Pancreas (tissue), 10 donors: Measurements from ENCODE around the gene UBR2. TPM values are rescaled to one million over a fixed set of nuclear protein-coding genes. Genes with fewer than 3 reads are reported as not detected.
"Not testable (repeated sequence)": the region's sequence is repeated elsewhere in the genome, so short reads cannot be mapped to it uniquely, and the experiment has no call there.

Experiments used
- ATAC-seq, 4 donors: fragments of 200-7000 bp; cut with Tn5 transposase; one replicate each; pipeline versions ENCODE4 v1.8.0 to v1.9.1; 2020; ENCODE audit warnings: mild to moderate bottlenecking in 4 of 4, moderate library complexity in 4 of 4
- DNase-seq, 6 donors: peaks; one replicate each; pipeline ENCODE4 v3.0.0-alpha.2; 2020
- FAIRE-seq: peaks from 2 replicates; lab custom pipeline; 2012; peaks lifted over from hg19 to GRCh38; lab: Jason Lieb, UNC
- H3K27ac ChIP-seq, 4 donors: fragments of 200-600 bp; sonication (generic); 1 replicate in 3 of 4; 2 replicates in 1 of 4; pipeline versions ENCODE4 v1.5.0 to v1.8.0; 2020
- H3K27me3 ChIP-seq, 4 donors: fragments of 200-600 bp; one replicate each; pipeline ENCODE4 v1.8.0; 2021
- H3K36me3 ChIP-seq, 3 donors: fragments of 200-600 bp; sonication (generic) in 1 of 3; one replicate each; pipeline versions ENCODE4 v1.5.0 to v1.8.0; 2020 to 2021
- H3K4me1 ChIP-seq, 3 donors: fragments of 200-600 bp; one replicate each; pipeline ENCODE4 v1.8.0; 2021
- H3K4me3 ChIP-seq, 4 donors: fragments of 200-600 bp; sonication (generic) in 2 of 4; one replicate each; pipeline versions ENCODE4 v1.5.0 to v1.8.0; 2020 to 2021
- H3K9me3 ChIP-seq, 4 donors: fragments of 200-600 bp; one replicate each; pipeline ENCODE4 v1.8.0; 2021
- WGBS, 2 donors: extraction: QIAGEN DNeasy Blood & Tissue Kit; methylation state at CpG; one replicate each; pipeline ENCODE4 v1.1.7; 2013; 5-methylcytosine and 5-hydroxymethylcytosine counted together
- intact Hi-C, 3 donors: fragments of 100-400 bp; cut with DNase I; formaldehyde crosslinking; loops; one replicate each; pipeline versions ENCODE4 v1.11.1 to v1.14.2; 2022
- polyA plus RNA-seq, 2 donors: library from polyadenylated mRNA; stranded (reverse); fragments of 200-250 nt; gene quantifications; one replicate each; pipeline ENCODE4 v1.2.3, GENCODE V29; 2013
- total RNA-seq, 6 donors: library from RNA; stranded (reverse); fragmentation: NEBNext Ultra II Directional in 4 of 6; extraction: Animal tissue kit (Norgen Biotek cat#: 25700) in 4 of 6; gene quantifications; one replicate each; pipeline versions ENCODE4 v1.2.1 to v1.2.4, GENCODE V29; 2021 to 2023
- TF ChIP-seq, protein P1 (sequence below), 4 donors: fragments of 200-600 bp; sonication (generic) in 3 of 4; IDR thresholded peaks; one replicate each; pipeline versions ENCODE4 v1.5.0 to v1.8.0; 2021; ENCODE audit warnings: antibody characterized with exemption in 4 of 4
- donor health status: healthy with polysubstance abuse.
- donor health status: DM: no; HTN: no; CAD: no; lungs with moderate emphysema.
- donor health status: DM: no; HTN: no; CAD: no.
- donor health status: control.
- donor health status: control.
- donor health status: Bipolar disorder and iron deficiency.
- donor health status: DM: yes; HTN: yes; CAD: no.
- donor health status: DM: no; HTN: no; CAD: no.
- donor health status: DM: no; HTN: no; CAD: no.
- donor health status: DM: yes; HTN: yes; CAD: no.

Gene UBR2
- total and polyA plus RNA-seq, 8 donors, result 9.4 to 22.0 (median 17.9) TPM

DNA sequence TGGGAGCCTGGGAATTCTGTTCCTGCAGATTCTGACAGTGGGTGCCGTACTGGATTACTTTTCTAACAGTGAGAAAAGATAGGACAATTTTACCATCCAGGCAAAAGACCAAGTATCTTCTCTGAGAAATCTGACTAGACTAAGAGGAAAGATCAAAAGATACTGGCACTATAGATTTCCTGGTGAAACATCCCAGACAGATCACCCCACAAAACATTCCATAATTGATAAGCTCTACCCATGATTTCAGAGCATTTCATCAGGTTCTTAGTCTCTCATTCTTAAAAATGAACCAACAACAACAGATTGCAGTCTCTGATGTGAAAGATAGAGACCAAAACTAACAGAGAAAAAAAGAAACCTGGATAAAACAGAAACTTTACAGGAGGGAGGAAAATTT, 13.6 kb upstream of the UBR2 start:
- intact Hi-C loops, result no loop called here
- ATAC-seq, result no peak
- no peak for FAIRE-seq
- H3K4me3 ChIP-seq, result no peak overlapping the region
- WGBS, 2 donors, result 69 to 84% methylated on average over 1 of the region's 1 CpG
- no peaks in the 10 kb centered on the region for H3K27me3 ChIP-seq
- TF ChIP-seq, protein P1, sequence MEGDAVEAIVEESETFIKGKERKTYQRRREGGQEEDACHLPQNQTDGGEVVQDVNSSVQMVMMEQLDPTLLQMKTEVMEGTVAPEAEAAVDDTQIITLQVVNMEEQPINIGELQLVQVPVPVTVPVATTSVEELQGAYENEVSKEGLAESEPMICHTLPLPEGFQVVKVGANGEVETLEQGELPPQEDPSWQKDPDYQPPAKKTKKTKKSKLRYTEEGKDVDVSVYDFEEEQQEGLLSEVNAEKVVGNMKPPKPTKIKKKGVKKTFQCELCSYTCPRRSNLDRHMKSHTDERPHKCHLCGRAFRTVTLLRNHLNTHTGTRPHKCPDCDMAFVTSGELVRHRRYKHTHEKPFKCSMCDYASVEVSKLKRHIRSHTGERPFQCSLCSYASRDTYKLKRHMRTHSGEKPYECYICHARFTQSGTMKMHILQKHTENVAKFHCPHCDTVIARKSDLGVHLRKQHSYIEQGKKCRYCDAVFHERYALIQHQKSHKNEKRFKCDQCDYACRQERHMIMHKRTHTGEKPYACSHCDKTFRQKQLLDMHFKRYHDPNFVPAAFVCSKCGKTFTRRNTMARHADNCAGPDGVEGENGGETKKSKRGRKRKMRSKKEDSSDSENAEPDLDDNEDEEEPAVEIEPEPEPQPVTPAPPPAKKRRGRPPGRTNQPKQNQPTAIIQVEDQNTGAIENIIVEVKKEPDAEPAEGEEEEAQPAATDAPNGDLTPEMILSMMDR (IDR thresholded peaks at IDR 0.05), result no peak
- no peaks in the 10 kb centered on the region for H3K36me3 ChIP-seq
- H3K27ac ChIP-seq, result no peak overlapping the region
- DNase-seq, result no peak
- H3K4me1 ChIP-seq, result peaks cover 0 to 7% (median 0%) of the 10 kb centered on the region in 3 donors
- H3K9me3 ChIP-seq, result no peaks in the 10 kb centered on the region

DNA sequence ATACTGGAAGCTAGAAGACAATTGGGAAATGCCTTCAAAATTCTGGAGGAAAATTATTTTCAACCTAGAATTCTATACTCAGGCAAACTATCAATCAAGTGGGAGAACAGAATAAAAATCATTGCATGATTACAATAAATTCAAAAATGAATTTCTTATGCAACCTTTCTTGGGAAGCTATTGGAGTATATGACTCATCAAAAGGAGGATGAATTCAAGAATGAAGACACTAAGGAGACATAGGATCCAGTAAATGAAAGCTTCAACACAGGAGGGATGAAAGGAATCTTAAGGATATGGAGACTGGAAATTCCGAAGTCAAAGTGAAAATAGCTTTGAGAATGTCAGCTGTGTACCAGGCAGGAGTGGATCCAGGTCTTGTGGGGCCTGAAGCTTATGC, 12.6 kb upstream of the UBR2 start:
- Histone ChIP-seq H3K27me3 (no peaks in the 10 kb centered on the region), H3K9me3 (no peaks in the 10 kb centered on the region), H3K4me3 (no peak overlapping the region), H3K36me3 (no peaks in the 10 kb centered on the region), H3K4me1 (peaks cover 0 to 7% (median 0%) of the 10 kb centered on the region in 3 donors), H3K27ac (no peak overlapping the region)
- no peak for ATAC-seq
- TF ChIP-seq, protein P1 (IDR thresholded peaks at IDR 0.05), result no peak
- intact Hi-C loops, result no loop called here
- 59 to 66% methylated on average over 1 of the region's 1 CpG for WGBS, 2 donors
- FAIRE-seq, result no peak
- DNase-seq, result no peak

DNA sequence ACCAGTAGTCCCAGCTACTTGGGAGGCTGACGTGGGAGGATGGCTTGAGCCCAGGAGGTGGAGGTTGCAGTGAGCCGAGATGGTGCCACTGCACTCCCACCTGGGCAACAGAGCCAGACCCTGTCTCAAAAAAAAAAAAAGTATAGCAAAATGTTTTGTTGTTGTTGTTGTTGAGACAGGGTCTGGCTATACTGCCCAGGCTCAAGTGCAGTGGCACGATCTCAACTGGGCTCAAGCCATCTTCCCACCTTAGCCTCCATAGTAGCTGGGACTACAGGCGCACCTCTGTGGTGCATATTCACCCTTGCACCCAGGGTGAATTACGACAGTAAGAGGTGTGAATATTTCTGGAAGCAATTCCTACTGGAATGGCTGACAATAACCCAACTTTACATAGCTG, 11.4 kb upstream of the UBR2 start:
- intact Hi-C loops, result no loop called here
- H3K27me3 ChIP-seq, result no peaks in the 10 kb centered on the region
- no peaks in the 10 kb centered on the region for H3K36me3 ChIP-seq
- no peak overlapping the region for H3K4me3 ChIP-seq
- H3K4me1 ChIP-seq, result peaks cover 0 to 3% (median 0%) of the 10 kb centered on the region in 3 donors
- no peak for ATAC-seq
- FAIRE-seq, result no peak
- no peak overlapping the region for H3K27ac ChIP-seq
- WGBS, 2 donors, result 71 to 81% methylated on average over 5 of the region's 5 CpGs
- TF ChIP-seq, protein P1 (IDR thresholded peaks at IDR 0.05), result no peak
- H3K9me3 ChIP-seq, result no peaks in the 10 kb centered on the region
- DNase-seq, result no peak

DNA sequence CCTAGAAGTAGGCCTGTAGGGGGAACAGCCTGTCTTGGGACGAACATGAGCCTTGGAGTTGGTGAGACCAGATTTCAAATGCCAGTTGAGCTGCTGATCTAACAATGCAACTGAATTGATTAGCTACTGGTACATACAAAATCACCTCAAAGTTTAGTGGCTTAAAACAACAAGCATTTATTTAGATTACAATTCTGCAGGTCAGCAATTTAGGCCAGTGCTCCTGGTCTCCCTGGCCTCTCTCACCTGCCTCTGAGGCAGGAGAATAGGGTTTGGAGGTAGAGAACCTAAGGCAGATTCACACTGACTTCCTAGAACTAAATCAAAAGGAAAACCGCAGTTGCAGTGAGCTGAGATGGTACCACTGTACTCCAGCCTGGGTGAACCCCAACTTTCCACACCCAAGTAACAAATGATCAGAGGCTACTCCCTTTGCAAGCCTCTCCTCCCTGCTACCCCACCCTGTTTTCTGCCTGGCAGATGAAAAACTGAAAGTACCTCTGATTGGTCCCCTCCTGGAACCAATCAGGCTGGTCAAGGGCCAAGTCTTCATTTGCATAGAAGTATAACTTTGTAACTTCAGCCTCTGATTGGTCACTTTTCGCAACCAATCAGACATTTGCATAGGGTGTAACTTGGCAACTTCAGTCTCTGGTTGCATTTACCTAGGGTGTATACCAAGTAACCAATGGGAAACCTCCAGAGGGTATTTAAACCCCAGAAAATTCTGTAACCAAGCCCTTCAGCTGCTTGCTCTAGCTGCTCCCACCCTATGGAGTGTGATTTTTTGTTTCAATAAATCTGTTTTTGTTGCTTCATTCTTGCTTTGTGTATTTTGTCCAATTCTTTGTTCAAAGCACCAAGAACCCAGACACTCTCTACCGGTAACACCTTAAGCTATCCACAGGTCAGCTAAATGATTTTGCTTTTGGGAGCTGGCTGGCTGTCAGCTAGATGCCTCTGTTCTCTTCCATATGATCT, 8.1 kb upstream of the UBR2 start:
- Histone ChIP-seq H3K4me3 (no peak overlapping the region), H3K27me3 (no peaks in the 10 kb centered on the region), H3K36me3 (no peaks in the 10 kb centered on the region), H3K27ac (no peak overlapping the region), H3K9me3 (no peaks in the 10 kb centered on the region), H3K4me1 (no peaks in the 10 kb centered on the region)
- intact Hi-C loops, result no loop called here
- TF ChIP-seq, protein P1 (IDR thresholded peaks at IDR 0.05), result no peak
- 94 to 95% methylated on average over 4 of the region's 4 CpGs for WGBS, 2 donors
- FAIRE-seq, result no peak
- no peak for DNase-seq
- ATAC-seq, result no peak

DNA sequence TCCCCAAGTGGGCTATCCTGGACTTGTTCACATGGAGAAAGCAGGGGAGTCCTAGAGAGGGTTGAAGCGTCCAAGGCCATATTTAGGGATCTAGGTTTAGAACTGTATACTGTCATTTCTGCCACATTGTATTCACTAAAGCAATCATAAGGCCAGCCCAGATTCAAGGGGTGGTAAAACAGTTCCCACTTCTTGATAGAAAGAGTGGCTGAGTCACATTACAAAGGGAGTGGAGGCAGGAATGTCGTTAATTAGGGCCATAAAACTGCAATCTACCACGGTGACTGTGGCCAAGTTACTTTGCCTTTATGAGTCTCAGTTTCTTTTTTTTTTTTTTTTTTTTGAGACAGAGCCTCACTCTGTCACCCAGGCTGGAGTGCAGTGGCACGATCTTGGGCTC, 7.4 kb upstream of the UBR2 start:
- TF ChIP-seq, protein P1 (IDR thresholded peaks at IDR 0.05), result no peak
- WGBS, 2 donors, result 63 to 70% methylated on average over 4 of the region's 4 CpGs
- DNase-seq, result no peak
- intact Hi-C loops, result no loop called here
- no peaks in the 10 kb centered on the region for H3K27me3 ChIP-seq
- no peaks in the 10 kb centered on the region for H3K4me1 ChIP-seq
- no peak for FAIRE-seq
- H3K9me3 ChIP-seq, result no peaks in the 10 kb centered on the region
- ATAC-seq, result peak in 1 of 4 donors; percentile 17
- H3K4me3 ChIP-seq, result no peak overlapping the region
- no peaks in the 10 kb centered on the region for H3K36me3 ChIP-seq
- H3K27ac ChIP-seq, result no peak overlapping the region

DNA sequence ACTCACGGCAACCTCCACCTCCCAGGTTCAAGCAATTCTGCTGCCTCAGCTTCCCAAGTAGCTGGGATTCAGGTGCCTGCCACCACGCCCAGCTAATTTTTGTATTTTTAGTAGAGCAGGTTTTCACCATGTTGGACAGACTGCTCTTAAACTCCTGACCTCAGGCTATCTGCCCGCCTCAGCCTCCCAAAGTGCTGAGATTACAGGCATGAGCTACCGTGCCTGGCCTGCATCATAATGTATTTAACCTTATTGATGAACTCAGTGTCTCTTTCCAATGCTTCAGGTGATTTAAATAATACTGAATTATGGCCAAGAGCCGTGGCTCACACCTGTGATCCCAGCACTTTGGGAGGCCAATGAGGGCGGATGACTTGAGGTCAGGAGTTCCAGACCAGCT, 4.6 kb upstream of the UBR2 start:
- intact Hi-C loops, result not testable (repeated sequence)
- 85 to 89% methylated on average over 6 of the region's 6 CpGs for WGBS, 2 donors

More for the DNA sequence above, 4.6 kb upstream of the UBR2 start:
- H3K4me3 ChIP-seq, FAIRE-seq, H3K27me3 ChIP-seq, ATAC-seq, H3K4me1 ChIP-seq, H3K9me3 ChIP-seq, H3K27ac ChIP-seq, H3K36me3 ChIP-seq, DNase-seq: not testable (repeated sequence)
